ENCODE data around the gene ABCB8. TPM values are rescaled to one million over a fixed set of nuclear protein-coding genes. Genes with fewer than 3 reads are reported as not detected.

ABCB8 gene
- total and polyA plus RNA-seq, 9 of the 15 experiments (the other 6 are each of a cell fraction or from before 2014, with no cell fraction given) = 7.6 to 106 (median 36.3) TPM

DNA sequence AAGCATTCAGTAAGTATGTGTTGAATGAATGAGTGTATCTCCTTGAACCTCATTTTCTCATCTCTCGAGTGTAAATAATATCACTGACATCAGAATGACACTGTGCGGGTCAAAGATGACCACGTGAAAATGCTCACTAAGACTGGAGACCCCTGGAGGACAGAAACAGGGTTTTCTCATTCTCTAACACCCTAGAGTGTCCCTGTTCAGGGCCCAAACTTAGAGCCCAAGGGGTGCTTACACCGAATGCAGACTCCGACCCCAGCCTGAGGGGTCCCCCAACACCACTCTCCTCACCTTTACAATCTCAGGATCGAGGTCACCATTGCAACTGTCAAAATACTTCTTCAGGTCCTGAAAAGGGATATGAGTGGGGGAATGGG is 28.0 kb downstream of the ABCB8 start (continued):
- TF ChIP-seq, protein P1, sequence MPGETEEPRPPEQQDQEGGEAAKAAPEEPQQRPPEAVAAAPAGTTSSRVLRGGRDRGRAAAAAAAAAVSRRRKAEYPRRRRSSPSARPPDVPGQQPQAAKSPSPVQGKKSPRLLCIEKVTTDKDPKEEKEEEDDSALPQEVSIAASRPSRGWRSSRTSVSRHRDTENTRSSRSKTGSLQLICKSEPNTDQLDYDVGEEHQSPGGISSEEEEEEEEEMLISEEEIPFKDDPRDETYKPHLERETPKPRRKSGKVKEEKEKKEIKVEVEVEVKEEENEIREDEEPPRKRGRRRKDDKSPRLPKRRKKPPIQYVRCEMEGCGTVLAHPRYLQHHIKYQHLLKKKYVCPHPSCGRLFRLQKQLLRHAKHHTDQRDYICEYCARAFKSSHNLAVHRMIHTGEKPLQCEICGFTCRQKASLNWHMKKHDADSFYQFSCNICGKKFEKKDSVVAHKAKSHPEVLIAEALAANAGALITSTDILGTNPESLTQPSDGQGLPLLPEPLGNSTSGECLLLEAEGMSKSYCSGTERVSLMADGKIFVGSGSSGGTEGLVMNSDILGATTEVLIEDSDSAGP (CRISPR knock-in tag; IDR thresholded peaks at IDR 0.05) = peak; percentile 16; the same call in 1 of the 2 replicates
- no peak for TF ChIP-seq ZNF507 (tag; conservative IDR thresholded peaks at IDR 0.05)
- TF ChIP-seq ZNF79 (CRISPR knock-in tag; IDR thresholded peaks at IDR 0.05; ENCODE audit: low read depth) = no peak
- TF ChIP-seq ZNF354B (CRISPR knock-in tag; IDR thresholded peaks at IDR 0.05) = no peak
- no peak for TF ChIP-seq E2F3 (CRISPR knock-in tag; IDR thresholded peaks at IDR 0.05)
- no peak for TF ChIP-seq KAT8 (IDR thresholded peaks at IDR 0.05; ENCODE audit: low read depth)
- TF ChIP-seq MAZ (CRISPR knock-in tag; conservative IDR thresholded peaks at IDR 0.05 in 1 of 2, IDR thresholded peaks at IDR 0.05 in 1 of 2) = no peak; a peak in 1 of 4 replicates
- TF ChIP-seq PTRF (tag; IDR thresholded peaks at IDR 0.05) = no peak
- no peak for TF ChIP-seq ZNF780A (CRISPR knock-in tag; IDR thresholded peaks at IDR 0.05)
- TF ChIP-seq FOS (IDR thresholded peaks at IDR 0.05; ENCODE audit: extremely low read depth, insufficient read length) = no peak
- TF ChIP-seq FOXA1 (IDR thresholded peaks at IDR 0.05; ENCODE audit: borderline replicate concordance) = no peak
- TF ChIP-seq HNRNPL (IDR thresholded peaks at IDR 0.05; ENCODE audit: low read depth, low read length) = no peak
- no peak for TF ChIP-seq PRPF4 (IDR thresholded peaks at IDR 0.05; ENCODE audit: insufficient read depth, low read depth, low read length, poor library complexity, severe bottlenecking)
- TF ChIP-seq, protein P2, sequence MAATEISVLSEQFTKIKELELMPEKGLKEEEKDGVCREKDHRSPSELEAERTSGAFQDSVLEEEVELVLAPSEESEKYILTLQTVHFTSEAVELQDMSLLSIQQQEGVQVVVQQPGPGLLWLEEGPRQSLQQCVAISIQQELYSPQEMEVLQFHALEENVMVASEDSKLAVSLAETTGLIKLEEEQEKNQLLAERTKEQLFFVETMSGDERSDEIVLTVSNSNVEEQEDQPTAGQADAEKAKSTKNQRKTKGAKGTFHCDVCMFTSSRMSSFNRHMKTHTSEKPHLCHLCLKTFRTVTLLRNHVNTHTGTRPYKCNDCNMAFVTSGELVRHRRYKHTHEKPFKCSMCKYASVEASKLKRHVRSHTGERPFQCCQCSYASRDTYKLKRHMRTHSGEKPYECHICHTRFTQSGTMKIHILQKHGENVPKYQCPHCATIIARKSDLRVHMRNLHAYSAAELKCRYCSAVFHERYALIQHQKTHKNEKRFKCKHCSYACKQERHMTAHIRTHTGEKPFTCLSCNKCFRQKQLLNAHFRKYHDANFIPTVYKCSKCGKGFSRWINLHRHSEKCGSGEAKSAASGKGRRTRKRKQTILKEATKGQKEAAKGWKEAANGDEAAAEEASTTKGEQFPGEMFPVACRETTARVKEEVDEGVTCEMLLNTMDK (IDR thresholded peaks at IDR 0.05; ENCODE audit: borderline replicate concordance, insufficient read depth, low read depth, low read length, poor library complexity, severe bottlenecking) = peak; percentile 98
- TF ChIP-seq ZFP30 (CRISPR knock-in tag; IDR thresholded peaks at IDR 0.05; ENCODE audit: borderline replicate concordance) = no peak
- no peak for TF ChIP-seq HNRNPK (IDR thresholded peaks at IDR 0.05; ENCODE audit: low read depth, low read length, poor library complexity, severe bottlenecking)
- TF ChIP-seq ESRRA (IDR thresholded peaks at IDR 0.05; ENCODE audit: borderline replicate concordance, low read depth) = 0 out of 2 replicates have a peak, but pooled peaks have one; percentile 11
- TF ChIP-seq JUND (IDR thresholded peaks at IDR 0.05; ENCODE audit: borderline replicate concordance, low read depth, low read length) = 0 out of 2 replicates have a peak, but pooled peaks have one; percentile 32
- peak; percentile 48; the same call in 1 of the 3 replicates for TF ChIP-seq JUND (tag; IDR thresholded peaks at IDR 0.05; ENCODE audit: borderline replicate concordance, low read depth, low read length)
- TF ChIP-seq, protein P3, sequence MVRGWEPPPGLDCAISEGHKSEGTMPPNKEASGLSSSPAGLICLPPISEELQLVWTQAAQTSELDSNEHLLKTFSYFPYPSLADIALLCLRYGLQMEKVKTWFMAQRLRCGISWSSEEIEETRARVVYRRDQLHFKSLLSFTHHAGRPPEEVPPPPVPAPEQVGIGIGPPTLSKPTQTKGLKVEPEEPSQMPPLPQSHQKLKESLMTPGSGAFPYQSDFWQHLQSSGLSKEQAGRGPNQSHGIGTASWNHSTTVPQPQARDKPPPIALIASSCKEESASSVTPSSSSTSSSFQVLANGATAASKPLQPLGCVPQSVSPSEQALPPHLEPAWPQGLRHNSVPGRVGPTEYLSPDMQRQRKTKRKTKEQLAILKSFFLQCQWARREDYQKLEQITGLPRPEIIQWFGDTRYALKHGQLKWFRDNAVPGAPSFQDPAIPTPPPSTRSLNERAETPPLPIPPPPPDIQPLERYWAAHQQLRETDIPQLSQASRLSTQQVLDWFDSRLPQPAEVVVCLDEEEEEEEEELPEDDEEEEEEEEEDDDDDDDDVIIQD (CRISPR knock-in tag; IDR thresholded peaks at IDR 0.05) = no peak
- TF ChIP-seq, protein P4, sequence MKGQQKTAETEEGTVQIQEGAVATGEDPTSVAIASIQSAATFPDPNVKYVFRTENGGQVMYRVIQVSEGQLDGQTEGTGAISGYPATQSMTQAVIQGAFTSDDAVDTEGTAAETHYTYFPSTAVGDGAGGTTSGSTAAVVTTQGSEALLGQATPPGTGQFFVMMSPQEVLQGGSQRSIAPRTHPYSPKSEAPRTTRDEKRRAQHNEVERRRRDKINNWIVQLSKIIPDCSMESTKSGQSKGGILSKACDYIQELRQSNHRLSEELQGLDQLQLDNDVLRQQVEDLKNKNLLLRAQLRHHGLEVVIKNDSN (CRISPR knock-in tag; IDR thresholded peaks at IDR 0.05) = peak; percentile 57
- no peak for TF ChIP-seq SUPT5H (IDR thresholded peaks at IDR 0.05)
- no peak for TF ChIP-seq HDGF (IDR thresholded peaks at IDR 0.05)

Measured in K562 (cell line).